ENCODE measurements around the gene IL18R1.

The IL18R1 gene

GRCh38 chr2:102346381-102347130, 9.0 kb upstream of the IL18R1 start:
- no peak for DNase-seq

- DNase-seq, result no peak
Measured at GRCh38 chr2:102350137-102350793, 5.3 kb upstream of the IL18R1 start.

- DNase-seq, result no peak
Measured at GRCh38 chr2:102356381-102356712, 751 bp downstream of the IL18R1 start.

- DNase-seq, result no peak
Measured at GRCh38 chr2:102356741-102357140, 1.1 kb downstream of the IL18R1 start.

DNA sequence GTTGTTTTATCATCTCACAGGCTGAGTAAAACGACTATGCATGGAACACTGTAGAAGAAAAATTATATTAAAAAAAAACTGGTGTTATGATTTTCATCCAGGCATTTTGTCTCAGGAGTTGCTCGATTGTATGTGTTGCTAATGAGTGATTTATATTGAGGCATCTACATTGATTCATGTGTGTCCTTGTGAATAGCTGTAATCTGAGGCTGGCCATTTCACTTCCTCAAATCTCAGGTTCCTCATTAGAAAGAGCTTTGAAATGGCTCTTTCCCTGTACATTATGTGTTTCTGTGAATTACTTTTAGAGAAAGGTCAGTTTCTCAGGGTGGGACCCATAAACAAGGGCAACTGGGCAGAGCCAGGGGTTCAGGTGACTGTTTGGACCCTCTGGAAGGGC, 2.3 kb downstream of the IL18R1 start:
- DNase-seq, result peak; percentile 68

- DNase-seq, result peak; percentile 24
Measured at GRCh38 chr2:102358496-102358895, 2.9 kb downstream of the IL18R1 start.

DNA sequence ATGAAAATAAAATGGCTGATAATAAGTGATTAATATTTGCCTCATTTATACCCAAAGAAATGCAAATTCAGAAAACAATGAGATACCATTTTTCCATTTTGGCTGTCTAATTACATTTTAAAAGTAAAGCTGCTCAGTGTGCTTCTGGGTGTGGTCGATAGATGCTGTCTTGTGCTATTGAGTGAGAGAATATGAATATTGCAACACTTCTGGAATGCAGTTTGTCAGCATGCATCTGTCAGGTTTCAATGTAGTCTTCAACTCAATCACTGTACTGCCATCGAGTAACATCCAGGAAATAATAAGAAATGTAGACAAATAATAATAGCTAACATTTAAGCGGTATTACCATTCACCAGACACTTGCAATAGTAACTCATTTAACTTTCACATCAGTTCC, 3.9 kb downstream of the IL18R1 start:
- no peak for DNase-seq

DNA sequence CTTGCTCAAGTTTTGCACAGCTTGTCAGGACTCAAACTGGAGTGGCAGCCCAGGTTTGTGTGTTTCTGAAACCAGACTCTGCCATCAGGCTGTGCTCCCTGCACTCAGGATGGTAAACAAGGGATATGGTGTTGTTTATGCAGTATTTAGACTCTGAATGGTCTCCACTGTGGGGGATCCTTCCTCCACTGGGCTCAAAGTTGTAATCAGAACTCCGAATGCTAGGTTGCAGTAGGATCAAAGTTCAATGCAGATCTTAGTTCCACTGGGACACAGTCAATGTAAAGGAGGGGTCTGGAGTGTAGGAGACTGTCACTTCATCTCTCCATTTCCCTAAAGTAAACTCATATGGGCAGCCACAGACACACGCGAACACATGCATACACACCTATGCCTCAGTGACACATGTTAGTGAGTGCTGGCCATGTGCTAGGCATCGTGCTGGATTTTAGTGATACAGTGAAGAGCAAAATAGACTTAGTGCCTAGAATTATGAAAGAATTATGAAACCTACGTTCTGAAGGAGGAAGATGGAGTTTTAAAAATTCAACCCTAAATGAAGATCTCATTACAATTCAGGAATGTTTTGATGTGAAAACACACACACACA, 6.1 kb downstream of the IL18R1 start:
- DNase-seq, result no peak

GRCh38 chr2:102365763-102366162, 10.2 kb downstream of the IL18R1 start:
- DNase-seq, result no peak

GRCh38 chr2:102366406-102367112, 11.0 kb downstream of the IL18R1 start:
- peak; percentile 30 for DNase-seq

- no peak for DNase-seq
Measured at GRCh38 chr2:102367331-102367971, 11.9 kb downstream of the IL18R1 start.

GRCh38 chr2:102368461-102369109, 13.0 kb downstream of the IL18R1 start:
- no peak for DNase-seq

GRCh38 chr2:102369866-102370265, 14.3 kb downstream of the IL18R1 start:
- DNase-seq, result no peak

- DNase-seq, result no peak
Measured at GRCh38 chr2:102376052-102376591, 20.5 kb downstream of the IL18R1 start.

GRCh38 chr2:102383722-102384121, 28.1 kb downstream of the IL18R1 start:
- DNase-seq, result peak; percentile 30

- no peak for DNase-seq
Measured at GRCh38 chr2:102385522-102385921, 29.9 kb downstream of the IL18R1 start.

GRCh38 chr2:102386004-102386403, 30.4 kb downstream of the IL18R1 start:
- no peak for DNase-seq

DNA sequence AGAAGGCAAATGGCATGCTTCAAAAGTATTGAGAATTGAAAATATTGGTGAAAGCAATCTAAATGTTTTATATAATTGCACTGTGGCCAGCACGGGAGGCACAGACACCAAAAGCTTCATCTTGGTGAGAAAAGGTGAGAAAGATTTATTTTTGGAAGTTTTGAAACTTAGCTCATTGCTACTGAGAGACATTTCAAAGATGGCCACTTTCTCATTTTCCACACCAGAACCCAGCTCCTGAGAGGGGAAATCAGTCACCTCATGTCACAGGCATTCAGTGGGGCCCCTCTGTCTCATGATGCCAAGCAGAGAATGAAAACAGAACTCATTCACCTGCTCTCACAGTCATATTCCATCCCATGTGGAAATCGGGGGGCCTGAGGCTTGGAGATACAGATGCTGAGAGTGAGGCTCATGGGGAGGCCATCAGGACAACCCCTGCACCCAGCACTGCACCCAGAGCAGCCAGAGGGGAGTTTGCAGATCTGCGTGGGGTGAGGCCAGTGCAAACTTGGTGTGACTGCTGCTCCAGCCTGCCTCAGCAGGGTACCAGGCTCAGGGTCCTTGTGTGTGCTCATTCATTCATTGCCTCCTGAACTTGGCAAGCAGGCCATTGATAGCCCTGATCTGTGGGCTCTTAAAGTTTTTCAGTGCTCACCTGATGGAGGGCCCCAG, 31.4 kb downstream of the IL18R1 start:
- DNase-seq, result no peak

- no peak for DNase-seq
Measured at GRCh38 chr2:102387763-102388546, 32.4 kb downstream of the IL18R1 start.

GRCh38 chr2:102391565-102391964, 36.0 kb downstream of the IL18R1 start:
- peak; percentile 82 for DNase-seq

DNA sequence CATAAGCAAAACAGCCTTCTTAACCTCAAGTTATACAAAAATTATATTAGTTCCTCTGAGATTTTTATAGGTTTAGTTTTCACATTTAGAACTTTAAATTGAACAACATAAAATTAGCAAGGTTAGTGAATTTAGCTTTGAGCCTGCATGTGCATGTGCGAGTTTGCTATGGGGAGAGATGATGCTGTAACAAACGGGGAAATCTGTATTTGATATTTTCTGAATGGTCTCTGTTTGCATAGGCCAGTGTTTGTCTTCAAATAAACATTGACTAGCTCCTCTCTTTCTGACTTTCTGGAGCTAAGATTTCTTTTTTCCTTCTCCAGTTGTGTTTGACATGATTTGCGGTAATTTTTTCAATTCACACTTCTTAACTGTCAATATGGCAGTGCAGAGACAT, 36.5 kb downstream of the IL18R1 start:
- no peak for DNase-seq
